ENCODE results near the gene TFAM. TPM values are rescaled to one million over a fixed set of nuclear protein-coding genes. Genes with fewer than 3 reads are reported as not detected.

Gene TFAM
- total and polyA plus RNA-seq, 2 experiments from 2014 or later, result 20.0 to 20.6 TPM

GRCh38 chr10:58439632-58440364 is 54.6 kb downstream of the TFAM start:
- TF ChIP-seq EZH2phosphoT487 (IDR thresholded peaks at IDR 0.05; ENCODE audit: insufficient read depth, low read depth), result no peak
- Histone ChIP-seq H3K9ac (no peak overlapping the region), H3K4me2 (ENCODE audit: unreplicated experiment) (no peak overlapping the region), H3K36me3 (ENCODE audit: low read depth) (no peaks in the 10 kb centered on the region), H3K27ac (no peak overlapping the region), H2AFZ (no peak overlapping the region), H3K9me2 (ENCODE audit: insufficient read depth) (no peaks in the 10 kb centered on the region; the same call in 1 of the 2 replicates), H3K79me2 (ENCODE audit: insufficient read depth) (no peaks in the 10 kb centered on the region), H3F3A (ENCODE audit: insufficient read depth) (peaks cover 37% of the 10 kb centered on the region), H3K9me3 (ENCODE audit: low read depth) (no peaks in the 10 kb centered on the region), H4K20me1 (ENCODE audit: insufficient read depth) (no peaks in the 10 kb centered on the region), H3K4me1 (ENCODE audit: insufficient read depth) (peaks cover 46% of the 10 kb centered on the region), H3K27me3 (replicated peaks; ENCODE audit: insufficient read depth) (no peaks in the 10 kb centered on the region), H3K4me3 (no peak overlapping the region)
- in situ Hi-C loops (cut with MboI), result no loop called here
- WGBS, 2 experiments (ENCODE audit: low coverage in 1 of 2, low lambda C conversion rate in 2 of 2, missing lambda C conversion rate in 2 of 2), result 96 to 98% methylated on average over 5 of the region's 5 CpGs
- DNase-seq, result no peak

GRCh38 chr10:58440484-58440883 is 55.3 kb downstream of the TFAM start:
- no peaks in the 10 kb centered on the region for H3K27me3 ChIP-seq (replicated peaks; ENCODE audit: insufficient read depth)
- H4K20me1 ChIP-seq (ENCODE audit: insufficient read depth), result no peaks in the 10 kb centered on the region
- no peak overlapping the region for H3K9ac ChIP-seq
- no peaks in the 10 kb centered on the region; the same call in 1 of the 2 replicates for H3K9me2 ChIP-seq (ENCODE audit: insufficient read depth)
- WGBS, 2 experiments (ENCODE audit: low coverage in 1 of 2, low lambda C conversion rate in 2 of 2, missing lambda C conversion rate in 2 of 2), result 0% methylated on average over 1 of the region's 1 CpG
- in situ Hi-C loops (cut with MboI), result no loop called here
- no peaks in the 10 kb centered on the region for H3K36me3 ChIP-seq (ENCODE audit: low read depth)
- H3F3A ChIP-seq (ENCODE audit: insufficient read depth), result peaks cover 35% of the 10 kb centered on the region
- no peak overlapping the region for H2AFZ ChIP-seq
- peaks cover 39% of the 10 kb centered on the region for H3K4me1 ChIP-seq (ENCODE audit: insufficient read depth)
- DNase-seq, result no peak
- TF ChIP-seq EZH2 (IDR thresholded peaks at IDR 0.05; ENCODE audit: insufficient read depth, poor library complexity, severe bottlenecking) (no peak), EZH2phosphoT487 (IDR thresholded peaks at IDR 0.05; ENCODE audit: insufficient read depth, low read depth) (no peak)
- no peak overlapping the region for H3K4me3 ChIP-seq
- no peak overlapping the region for H3K4me2 ChIP-seq (ENCODE audit: unreplicated experiment)
- no peak overlapping the region for H3K27ac ChIP-seq
- H3K9me3 ChIP-seq (ENCODE audit: low read depth), result no peaks in the 10 kb centered on the region
- no peaks in the 10 kb centered on the region for H3K79me2 ChIP-seq (ENCODE audit: insufficient read depth)

- Histone ChIP-seq H4K20me1 (ENCODE audit: insufficient read depth) (no peaks in the 10 kb centered on the region), H2AFZ (no peak overlapping the region), H3K4me1 (ENCODE audit: insufficient read depth) (peaks cover 2% of the 10 kb centered on the region; the same call in 1 of the 2 replicates), H3K9me2 (ENCODE audit: insufficient read depth) (no peaks in the 10 kb centered on the region; the same call in 1 of the 2 replicates), H3K79me2 (ENCODE audit: insufficient read depth) (no peaks in the 10 kb centered on the region), H3K9me3 (ENCODE audit: low read depth) (no peaks in the 10 kb centered on the region), H3K36me3 (ENCODE audit: low read depth) (no peaks in the 10 kb centered on the region), H3K27ac (no peak overlapping the region), H3K4me3 (no peak overlapping the region), H3K4me2 (ENCODE audit: unreplicated experiment) (no peak overlapping the region), H3F3A (ENCODE audit: insufficient read depth) (no peaks in the 10 kb centered on the region), H3K27me3 (replicated peaks; ENCODE audit: insufficient read depth) (no peaks in the 10 kb centered on the region), H3K9ac (no peak overlapping the region)
- WGBS, 2 experiments (ENCODE audit: low coverage in 1 of 2, low lambda C conversion rate in 2 of 2, missing lambda C conversion rate in 2 of 2), result 45 to 53% methylated on average over 3 of the region's 3 CpGs
- TF ChIP-seq EZH2 (IDR thresholded peaks at IDR 0.05; ENCODE audit: insufficient read depth, poor library complexity, severe bottlenecking) (no peak), EZH2phosphoT487 (IDR thresholded peaks at IDR 0.05; ENCODE audit: insufficient read depth, low read depth) (no peak)
- in situ Hi-C loops (cut with MboI), result no loop called here
- no peak for DNase-seq
Measured at GRCh38 chr10:58444321-58444720, 59.1 kb downstream of the TFAM start.

GRCh38 chr10:58444876-58445275 is 59.7 kb downstream of the TFAM start:
- Histone ChIP-seq H3K9me3 (ENCODE audit: low read depth) (no peaks in the 10 kb centered on the region), H3K27ac (no peak overlapping the region), H3K36me3 (ENCODE audit: low read depth) (no peaks in the 10 kb centered on the region), H3K9ac (no peak overlapping the region), H2AFZ (no peak overlapping the region), H3K9me2 (ENCODE audit: insufficient read depth) (no peaks in the 10 kb centered on the region; the same call in 1 of the 2 replicates), H3K4me2 (ENCODE audit: unreplicated experiment) (no peak overlapping the region), H3K79me2 (ENCODE audit: insufficient read depth) (no peaks in the 10 kb centered on the region), H4K20me1 (ENCODE audit: insufficient read depth) (no peaks in the 10 kb centered on the region), H3K4me3 (no peak overlapping the region), H3K4me1 (ENCODE audit: insufficient read depth) (no peaks in the 10 kb centered on the region), H3F3A (ENCODE audit: insufficient read depth) (no peaks in the 10 kb centered on the region), H3K27me3 (replicated peaks; ENCODE audit: insufficient read depth) (no peaks in the 10 kb centered on the region)
- TF ChIP-seq EZH2 (IDR thresholded peaks at IDR 0.05; ENCODE audit: insufficient read depth, poor library complexity, severe bottlenecking), result no peak
- no peak for TF ChIP-seq EZH2phosphoT487 (IDR thresholded peaks at IDR 0.05; ENCODE audit: insufficient read depth, low read depth)
- in situ Hi-C loops (cut with MboI), result no loop called here
- 89% methylated on average over 6 of the region's 6 CpGs for WGBS, 2 experiments (ENCODE audit: low coverage in 1 of 2, low lambda C conversion rate in 2 of 2, missing lambda C conversion rate in 2 of 2)
- DNase-seq, result no peak
